Progenitor cell of endocrine pancreas (in vitro differentiated cells): ENCODE data around the gene SYT12. TPM values are rescaled to one million over a fixed set of nuclear protein-coding genes. Genes with fewer than 3 reads are reported as not detected.
A peak's percentile ranks its signal among the peaks of the same experiment; 100 is the strongest.

Source experiments
- DNase-seq: peaks from one replicate; pipeline ENCODE4 v3.0.0; 2021; ENCODE audit warnings: low spot score; ENCODE audit not compliant: unreplicated experiment
- H3K27ac Mint-ChIP-seq: 2 replicates; pipeline ENCODE4 v1.8.0; 2021; ENCODE audit warnings: mild to moderate bottlenecking, moderate library complexity, mixed read lengths
- H3K27me3 Mint-ChIP-seq: 2 replicates; pipeline ENCODE4 v1.8.0; 2021; ENCODE audit warnings: mixed read lengths
- H3K36me3 Mint-ChIP-seq: 2 replicates; pipeline ENCODE4 v1.8.0; 2022; ENCODE audit warnings: mixed read lengths; ENCODE audit not compliant: insufficient read depth
- H3K4me1 Mint-ChIP-seq: 2 replicates; pipeline ENCODE4 v1.8.0; 2021; ENCODE audit warnings: low read depth, mixed read lengths
- H3K4me3 Mint-ChIP-seq: 2 replicates; pipeline ENCODE4 v1.8.0; 2021; ENCODE audit warnings: low read depth, mild to moderate bottlenecking, moderate library complexity, mixed read lengths
- H3K9me3 Mint-ChIP-seq: 2 replicates; pipeline ENCODE4 v1.8.0; 2021; ENCODE audit warnings: low read depth, mixed read lengths
- microRNA-seq: library from miRNA; unstranded; fragments of <30 nt; microRNA quantifications from one replicate; pipeline ENCODE4 v1.1.0, GENCODE V29; 2020; ENCODE audit warnings: borderline number of aligned reads; ENCODE audit not compliant: unreplicated experiment
- total RNA-seq: library from RNA; stranded (reverse); gene quantifications from 2 replicates; pipeline ENCODE4 v1.2.1, GENCODE V29; 2021
- TF ChIP-seq, protein P1 (sequence below): fragments of 200-600 bp; sonication (generic); IDR thresholded peaks from one replicate; pipeline ENCODE4 v1.5.0; 2021; ENCODE audit warnings: antibody characterized with exemption, mild to moderate bottlenecking; ENCODE audit not compliant: unreplicated experiment

The SYT12 gene
- total RNA-seq, 1 donor from 2014 or later = 0.22 TPM

DNA sequence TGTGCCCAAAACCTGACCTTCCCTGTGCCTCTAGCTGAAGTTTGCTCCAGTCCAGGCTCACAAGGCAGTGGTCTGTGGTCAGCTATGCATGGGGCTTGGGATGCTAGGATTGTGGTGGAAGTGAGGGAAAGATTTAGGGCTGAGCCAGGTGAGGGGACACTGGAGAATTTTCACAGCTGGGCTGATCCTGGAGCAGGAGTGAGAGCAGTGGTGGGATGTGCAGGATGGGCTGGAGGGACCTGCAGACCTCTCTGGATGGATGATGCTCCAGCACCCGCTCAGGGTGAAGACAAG is 72.2 kb downstream of the SYT12 start:
- Mint-ChIP-seq H3K9me3 (no peaks in the 10 kb centered on the region), H3K36me3 (no peaks in the 10 kb centered on the region), H3K27me3 (no peaks in the 10 kb centered on the region), H3K27ac (no peak overlapping the region), H3K4me1 (no peaks in the 10 kb centered on the region), H3K4me3 (no peak overlapping the region)
- no peak for DNase-seq
- TF ChIP-seq, protein P1, sequence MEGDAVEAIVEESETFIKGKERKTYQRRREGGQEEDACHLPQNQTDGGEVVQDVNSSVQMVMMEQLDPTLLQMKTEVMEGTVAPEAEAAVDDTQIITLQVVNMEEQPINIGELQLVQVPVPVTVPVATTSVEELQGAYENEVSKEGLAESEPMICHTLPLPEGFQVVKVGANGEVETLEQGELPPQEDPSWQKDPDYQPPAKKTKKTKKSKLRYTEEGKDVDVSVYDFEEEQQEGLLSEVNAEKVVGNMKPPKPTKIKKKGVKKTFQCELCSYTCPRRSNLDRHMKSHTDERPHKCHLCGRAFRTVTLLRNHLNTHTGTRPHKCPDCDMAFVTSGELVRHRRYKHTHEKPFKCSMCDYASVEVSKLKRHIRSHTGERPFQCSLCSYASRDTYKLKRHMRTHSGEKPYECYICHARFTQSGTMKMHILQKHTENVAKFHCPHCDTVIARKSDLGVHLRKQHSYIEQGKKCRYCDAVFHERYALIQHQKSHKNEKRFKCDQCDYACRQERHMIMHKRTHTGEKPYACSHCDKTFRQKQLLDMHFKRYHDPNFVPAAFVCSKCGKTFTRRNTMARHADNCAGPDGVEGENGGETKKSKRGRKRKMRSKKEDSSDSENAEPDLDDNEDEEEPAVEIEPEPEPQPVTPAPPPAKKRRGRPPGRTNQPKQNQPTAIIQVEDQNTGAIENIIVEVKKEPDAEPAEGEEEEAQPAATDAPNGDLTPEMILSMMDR = no peak

DNA sequence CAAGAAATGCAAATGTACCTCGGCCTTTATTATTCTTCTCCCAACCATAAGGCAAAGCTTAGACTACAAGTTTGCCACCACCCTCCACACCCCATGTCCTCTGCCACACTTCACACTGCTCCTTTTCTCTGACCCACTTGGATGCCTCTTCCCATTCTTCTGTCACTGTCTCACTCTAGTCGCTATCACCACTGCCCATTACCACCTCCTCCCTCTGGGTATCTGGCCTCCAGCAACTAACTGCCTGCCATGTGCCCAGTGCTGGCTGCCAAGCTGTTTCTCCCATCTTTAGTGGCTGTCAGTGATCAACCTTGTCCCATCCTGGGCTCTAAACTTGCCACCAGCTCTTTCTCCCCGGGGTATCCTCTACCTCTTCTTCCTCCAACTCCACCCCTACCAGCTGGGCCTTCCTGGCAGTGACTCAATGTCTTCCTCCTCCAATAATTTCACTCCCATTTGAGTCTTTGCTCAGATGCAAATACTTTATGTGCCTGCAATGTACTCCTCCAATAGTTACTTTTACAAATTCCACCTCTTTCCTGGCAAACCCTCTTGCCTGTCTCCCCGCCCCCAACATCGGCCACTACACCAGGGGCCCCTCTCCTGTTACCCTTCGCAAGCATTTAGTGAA is 76.0 kb downstream of the SYT12 start:
- Mint-ChIP-seq H3K4me3 (no peak overlapping the region), H3K9me3 (no peaks in the 10 kb centered on the region), H3K27me3 (no peaks in the 10 kb centered on the region), H3K4me1 (no peaks in the 10 kb centered on the region), H3K36me3 (no peaks in the 10 kb centered on the region), H3K27ac (no peak overlapping the region)
- TF ChIP-seq, protein P1 = no peak
- no peak for DNase-seq

DNA sequence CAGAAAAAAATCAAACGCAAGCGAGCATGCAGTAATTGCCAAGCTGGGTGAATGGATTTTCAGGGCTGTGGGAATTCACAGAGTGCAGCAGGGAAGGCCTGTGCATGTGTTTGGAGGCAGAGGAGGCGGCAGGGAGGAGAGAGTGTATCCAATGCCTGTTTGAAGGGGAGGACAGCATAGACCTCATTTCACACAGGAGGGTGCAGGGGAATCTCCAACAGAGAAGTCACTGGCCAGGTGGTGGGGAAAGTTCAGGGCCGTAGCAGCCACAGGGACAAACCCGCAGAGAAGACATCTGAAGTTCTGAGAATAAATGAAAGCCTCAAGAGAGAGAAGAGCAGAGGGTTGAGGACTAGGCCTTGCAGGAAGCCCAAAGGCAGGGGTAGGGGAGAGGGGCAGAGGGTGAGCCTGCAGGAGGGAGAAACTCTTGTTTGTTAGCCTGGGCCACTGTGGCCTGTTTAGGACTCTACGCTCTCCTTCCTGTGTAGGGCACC is 76.9 kb downstream of the SYT12 start:
- no peaks in the 10 kb centered on the region for H3K27me3 Mint-ChIP-seq
- peak overlapping the region; percentile 65 for H3K27ac Mint-ChIP-seq
- no peak overlapping the region for H3K4me3 Mint-ChIP-seq
- no peaks in the 10 kb centered on the region for H3K9me3 Mint-ChIP-seq
- DNase-seq = no peak
- TF ChIP-seq, protein P1 = no peak
- no peaks in the 10 kb centered on the region for H3K4me1 Mint-ChIP-seq
- H3K36me3 Mint-ChIP-seq = no peaks in the 10 kb centered on the region

Small RNAs within 50 kb of the gene (microRNA-seq; reads per million reads assigned to microRNA genes)
- gene MIR6860 = not detected

Other genes with a start within 250 kb of the SYT12 start
- gene RCE1, start 179.7 kb upstream of the SYT12 start, total RNA-seq = 32.7 and 33.3 TPM in 2 replicates
- gene LRFN4, start 166.1 kb upstream of the SYT12 start, total RNA-seq = 19.6 and 20.2 TPM in 2 replicates
- gene PC, start 64.8 kb upstream of the SYT12 start, total RNA-seq = 25.0 and 26.5 TPM in 2 replicates
- gene C11orf86, start 47.8 kb upstream of the SYT12 start, total RNA-seq = not detected in 2 replicates
- 16.4 and 20.6 TPM in 2 replicates for gene RHOD, start 33.7 kb downstream of the SYT12 start, total RNA-seq
- 102 and 108 TPM in 2 replicates for gene KDM2A, start 96.1 kb downstream of the SYT12 start, total RNA-seq
- 52.9 and 53.0 TPM in 2 replicates for gene GRK2, start 243.3 kb downstream of the SYT12 start, total RNA-seq